CD4-positive, alpha-beta T cell treated with Interleukin-2 at 100 ng/mL for 4 hours (primary cell): ENCODE data around the gene CXCR3.
"Not testable (repeated sequence)": the region's sequence is repeated elsewhere in the genome, so short reads cannot be mapped to it uniquely, and the experiment has no call there.

ENCODE experiments used
- DNase-seq: peaks from one replicate; pipeline ENCODE4 v3.0.0-alpha.2; 2020; ENCODE audit warnings: low spot score

The CXCR3 gene

DNA sequence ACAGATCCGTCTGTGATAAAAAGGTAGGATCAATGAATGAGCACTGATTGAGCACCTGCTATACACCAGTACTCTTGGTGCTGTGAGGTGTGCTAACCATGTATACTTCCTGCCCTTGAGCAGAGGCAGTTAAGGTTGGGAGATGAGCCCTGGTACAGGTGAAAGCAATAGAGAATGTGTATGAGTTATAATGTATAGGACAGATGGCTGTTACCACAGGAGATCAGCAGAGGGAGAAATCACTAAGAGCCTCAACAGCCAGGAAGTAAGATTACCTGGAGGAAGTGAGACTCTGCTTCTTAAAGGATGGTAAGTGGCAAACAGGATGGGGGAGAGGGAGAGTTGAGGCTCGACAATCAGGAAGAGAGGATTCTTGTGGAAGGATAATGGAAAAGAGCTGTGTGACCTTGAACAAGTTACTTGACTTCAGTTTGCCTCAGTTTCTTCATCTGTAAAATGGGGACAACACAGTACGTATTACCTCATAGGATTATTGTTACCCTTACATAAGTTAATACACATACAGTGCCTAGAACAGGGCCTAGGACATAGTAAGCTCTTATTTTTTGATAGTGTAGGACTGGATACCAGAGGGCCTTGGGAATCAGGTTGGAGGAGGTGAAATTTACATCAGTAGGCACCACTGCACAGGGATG, 9.1 kb downstream of the CXCR3 start:
- no peak for DNase-seq

DNA sequence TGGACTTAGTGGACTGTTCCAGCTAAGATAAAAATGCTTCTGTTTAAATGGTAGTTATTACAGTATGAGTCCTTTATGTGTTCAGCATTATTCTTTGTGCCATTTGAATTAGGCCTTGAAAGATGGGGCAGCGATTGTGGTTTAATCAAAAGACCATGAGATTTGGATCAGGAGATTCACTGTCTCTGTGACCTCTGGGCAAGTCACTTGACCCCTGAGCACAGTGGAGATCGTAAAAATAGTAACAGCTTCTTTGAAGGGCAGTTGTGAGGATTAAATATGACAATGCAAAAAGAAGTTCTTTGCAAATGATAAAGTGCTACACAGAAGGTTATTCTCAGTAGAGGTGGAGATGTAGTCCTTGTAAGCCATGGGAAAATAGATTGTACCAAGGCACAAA, 10.8 kb downstream of the CXCR3 start:
- DNase-seq: no peak

DNA sequence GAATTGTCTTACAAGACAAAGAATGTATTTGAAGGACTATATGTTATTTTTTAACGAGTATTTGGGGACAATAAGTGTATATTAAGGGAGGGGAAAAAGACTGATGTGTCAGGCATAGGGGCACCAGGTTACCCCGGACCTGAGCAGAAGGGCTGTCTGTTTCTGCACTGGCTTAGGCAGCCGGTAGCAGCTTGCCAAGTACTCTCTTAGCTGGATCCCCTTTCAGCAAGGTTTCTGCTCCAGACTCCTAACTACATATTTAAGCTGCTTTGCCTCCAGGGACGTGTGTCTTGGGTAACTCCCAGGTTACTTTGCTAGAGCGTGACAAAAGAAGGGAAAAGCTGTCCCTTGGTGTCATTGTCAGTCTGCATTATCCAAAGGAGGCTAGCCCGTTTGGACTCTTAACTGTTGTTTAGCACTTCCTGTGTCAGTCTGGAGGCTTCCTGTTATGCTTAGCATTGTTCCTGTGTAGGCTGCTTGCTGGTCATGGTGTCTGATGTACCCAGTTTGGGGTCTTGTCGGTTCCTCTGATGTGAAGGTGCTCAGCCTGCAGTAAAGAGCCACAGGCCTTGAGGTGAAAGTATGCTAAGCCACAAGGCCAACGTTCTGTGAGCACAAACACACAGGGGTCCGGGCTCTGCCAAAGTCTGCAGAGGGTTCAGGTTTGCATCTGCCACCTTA, 11.6 kb downstream of the CXCR3 start:
- peak; percentile 49 for DNase-seq

DNA sequence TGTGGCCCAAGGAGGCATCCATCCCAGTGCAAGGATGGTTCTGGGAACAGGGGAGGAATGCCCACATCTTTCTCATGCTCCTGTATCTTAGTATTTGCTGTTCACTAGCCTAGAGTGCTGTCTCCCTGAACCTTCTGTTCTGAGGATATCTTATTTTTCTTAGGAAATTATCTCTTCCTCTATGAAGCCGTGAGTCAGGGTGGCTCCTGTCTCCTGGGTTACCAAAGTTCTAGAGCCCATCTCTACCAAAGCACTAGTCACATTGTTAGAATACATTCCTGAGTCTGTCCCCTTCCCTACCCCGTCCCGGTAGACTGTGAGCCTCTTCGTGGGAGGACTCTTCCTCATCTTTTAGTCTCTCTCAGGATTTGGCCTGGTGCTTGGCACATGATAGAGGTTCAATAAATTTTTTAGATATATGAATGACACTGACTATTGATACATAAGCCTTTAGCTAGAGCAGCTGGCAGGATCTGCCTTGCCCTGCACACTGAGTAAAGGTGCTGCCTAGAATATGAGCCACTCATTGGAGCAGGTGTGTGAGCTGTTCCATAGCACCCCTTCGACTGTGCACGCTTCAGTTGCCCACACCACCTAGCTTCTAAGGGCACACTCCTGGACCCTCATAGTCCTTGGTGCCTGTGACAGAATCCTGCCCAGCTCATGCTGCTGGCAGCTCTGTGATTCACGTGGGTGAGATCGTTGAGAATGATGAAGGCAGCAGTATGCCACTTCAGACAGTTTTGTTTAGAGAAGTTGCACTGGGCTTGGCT, 13.3 kb downstream of the CXCR3 start:
- DNase-seq: no peak

GRCh38 chrX:71604141-71604540, 14.2 kb downstream of the CXCR3 start:
- DNase-seq: no peak

DNA sequence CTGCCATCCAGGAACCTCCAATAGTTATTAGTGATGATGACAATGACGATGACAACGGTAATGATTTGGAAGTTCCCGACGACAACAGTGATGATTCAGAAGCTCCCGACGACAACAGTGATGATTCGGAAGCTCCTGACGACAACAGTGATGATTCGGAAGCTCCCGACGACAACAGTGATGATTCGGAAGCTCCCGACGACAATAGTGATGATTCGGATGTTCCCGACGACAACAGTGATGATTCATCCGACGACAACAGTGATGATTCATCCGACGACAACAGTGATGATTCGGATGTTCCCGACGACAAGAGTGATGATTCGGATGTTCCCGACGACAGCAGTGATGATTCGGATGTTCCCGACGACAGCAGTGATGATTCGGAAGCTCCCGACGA, 14.7 kb downstream of the CXCR3 start:
- no peak for DNase-seq

DNA sequence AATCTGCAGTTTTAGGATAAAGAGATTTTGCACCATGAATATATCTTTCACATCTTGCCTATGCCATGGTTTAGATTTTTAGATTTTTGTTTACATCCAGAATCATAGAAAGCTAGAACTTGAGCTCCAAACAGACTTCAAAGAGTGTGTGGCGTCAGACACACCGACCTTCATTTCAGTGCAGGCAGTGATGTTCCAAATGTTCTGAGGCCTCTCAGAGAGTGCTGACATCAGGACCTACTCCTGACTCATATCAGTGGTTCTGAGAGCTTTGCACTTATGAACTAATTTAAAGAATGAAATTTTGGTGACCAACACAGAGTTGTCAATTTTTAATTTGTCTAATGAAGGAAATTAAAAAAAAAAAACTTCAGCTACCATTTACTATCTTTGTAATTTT, 18.3 kb downstream of the CXCR3 start:
- DNase-seq: no peak

- not testable (repeated sequence) for DNase-seq
These were observed 25.1 kb downstream of the CXCR3 start for GRCh38 chrX:71593210-71593609.

- DNase-seq: no peak
These were observed 31.4 kb downstream of the CXCR3 start for GRCh38 chrX:71586929-71587328.

- no peak for DNase-seq
These were observed 37.1 kb downstream of the CXCR3 start for GRCh38 chrX:71581210-71581609.

DNA sequence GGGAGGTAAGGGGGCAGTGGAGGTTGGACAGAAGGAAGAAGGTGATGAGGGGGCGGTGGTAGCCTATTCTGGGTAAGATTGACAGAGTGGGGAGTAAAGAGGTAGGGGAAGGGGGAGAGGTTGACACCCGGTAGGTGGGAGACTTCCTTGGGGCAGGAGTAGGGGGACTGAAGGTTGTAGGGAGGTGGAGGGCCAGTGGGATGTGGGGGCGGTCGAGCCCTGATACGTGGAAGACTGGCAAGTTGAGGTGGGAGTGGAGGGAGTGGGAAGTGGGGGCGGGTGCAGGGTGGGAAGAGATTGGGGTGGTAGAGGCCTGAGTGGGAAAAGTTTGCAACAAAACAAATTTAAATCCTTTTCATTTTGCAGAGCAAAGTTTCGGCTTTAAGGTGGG, 38.3 kb downstream of the CXCR3 start:
- DNase-seq: no peak

DNA sequence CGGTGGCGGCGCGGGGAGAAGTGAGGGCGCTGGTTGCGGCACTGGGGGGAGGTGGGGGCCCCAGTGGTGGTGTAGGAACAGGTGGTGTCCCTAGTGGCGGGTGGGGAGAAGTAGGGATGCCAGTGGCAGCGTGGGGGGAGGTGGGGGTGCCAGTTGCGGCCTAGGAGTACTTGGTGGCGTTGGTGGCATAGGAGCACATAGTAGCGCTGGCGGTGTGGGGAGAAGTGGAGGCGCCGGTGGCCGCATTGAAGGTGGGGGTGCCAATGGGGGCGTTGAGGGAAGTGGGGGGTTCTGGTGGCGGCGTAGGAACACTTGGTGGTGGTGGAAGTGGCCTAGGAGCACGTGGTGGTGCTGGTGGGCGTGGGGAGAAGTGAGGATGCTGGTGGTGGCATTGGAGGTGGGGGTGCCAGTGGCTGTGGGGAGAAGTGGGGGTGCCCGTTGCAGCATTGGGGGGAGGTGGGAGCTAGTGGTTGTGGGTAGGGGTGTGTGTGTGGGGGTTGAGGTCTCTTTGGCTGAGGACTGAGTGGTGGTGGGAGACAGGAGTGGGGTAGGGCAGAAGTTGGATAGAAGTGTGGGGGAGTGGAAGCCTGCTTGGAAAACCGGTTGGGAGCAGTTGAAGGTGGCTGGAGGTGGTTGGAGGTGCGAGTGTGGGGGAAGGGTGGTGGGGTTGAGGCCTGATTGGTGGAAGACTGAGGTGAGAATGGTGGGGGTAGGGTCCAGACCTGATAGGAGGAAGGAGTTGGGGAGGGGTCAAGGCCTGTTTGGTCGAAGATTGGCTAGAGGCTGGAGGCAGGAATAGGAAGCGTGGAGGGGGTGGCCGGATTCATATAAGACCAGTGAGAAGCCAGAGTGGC, 38.9 kb downstream of the CXCR3 start:
- no peak for DNase-seq

DNA sequence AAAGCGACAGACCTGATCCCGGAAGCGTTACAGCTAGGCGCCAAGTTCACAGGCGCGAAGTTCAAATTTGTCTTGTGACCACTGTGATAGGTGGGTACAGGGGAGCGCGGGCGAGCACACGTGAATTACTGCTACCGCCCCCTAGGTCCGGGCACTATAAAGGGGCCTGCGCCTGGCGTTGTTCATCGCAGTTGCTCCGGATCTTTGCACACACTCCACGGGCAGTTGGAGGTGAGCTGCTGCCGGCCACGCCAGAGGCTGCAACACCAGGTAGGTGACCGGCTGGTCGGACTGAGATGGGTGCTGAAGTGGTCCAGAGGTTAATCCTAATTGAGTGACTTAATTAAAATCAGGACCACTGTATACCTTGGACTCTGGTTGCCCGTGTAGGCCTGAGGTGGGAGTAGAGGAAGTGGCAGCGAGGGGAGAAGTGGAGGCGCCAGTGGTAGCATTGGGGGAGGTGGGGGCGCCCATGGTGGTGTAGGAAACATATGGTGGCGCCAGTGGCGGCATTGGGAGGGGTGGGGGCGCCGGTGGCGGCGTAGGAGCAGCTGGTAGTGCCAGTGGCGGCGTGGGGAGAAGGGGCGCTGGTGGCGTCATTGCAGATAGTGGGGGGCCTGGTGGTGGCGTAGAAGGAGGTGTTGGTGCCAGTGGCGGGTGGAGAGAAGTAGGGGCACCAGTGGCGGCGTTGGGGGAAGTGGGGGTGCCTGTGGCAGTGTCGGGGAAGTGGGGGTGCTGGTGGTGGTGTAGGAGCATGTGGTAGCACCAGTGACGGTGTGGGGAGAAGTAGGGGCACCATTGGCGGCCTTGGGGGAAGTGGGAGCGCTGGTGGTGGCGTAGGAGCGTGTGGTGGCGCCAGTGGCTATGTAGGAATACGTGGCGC, 39.8 kb downstream of the CXCR3 start, which contains the start of gene GCNA:
GCNA (plus strand) TSS at position 185 of the 883 bp plus-strand sequence. CDS start 2,385 bp downstream, outside the sequence.
- no peak for DNase-seq

- DNase-seq: no peak
These were observed 40.6 kb downstream of the CXCR3 start for GRCh38 chrX:71577682-71578081.

GRCh38 chrX:71573590-71573989, 44.7 kb downstream of the CXCR3 start:
- no peak for DNase-seq

- not testable (repeated sequence) for DNase-seq
These were observed 46.9 kb downstream of the CXCR3 start for GRCh38 chrX:71571390-71571789.
